ENCODE measurements around the gene TMEM234.

The TMEM234 gene

DNA sequence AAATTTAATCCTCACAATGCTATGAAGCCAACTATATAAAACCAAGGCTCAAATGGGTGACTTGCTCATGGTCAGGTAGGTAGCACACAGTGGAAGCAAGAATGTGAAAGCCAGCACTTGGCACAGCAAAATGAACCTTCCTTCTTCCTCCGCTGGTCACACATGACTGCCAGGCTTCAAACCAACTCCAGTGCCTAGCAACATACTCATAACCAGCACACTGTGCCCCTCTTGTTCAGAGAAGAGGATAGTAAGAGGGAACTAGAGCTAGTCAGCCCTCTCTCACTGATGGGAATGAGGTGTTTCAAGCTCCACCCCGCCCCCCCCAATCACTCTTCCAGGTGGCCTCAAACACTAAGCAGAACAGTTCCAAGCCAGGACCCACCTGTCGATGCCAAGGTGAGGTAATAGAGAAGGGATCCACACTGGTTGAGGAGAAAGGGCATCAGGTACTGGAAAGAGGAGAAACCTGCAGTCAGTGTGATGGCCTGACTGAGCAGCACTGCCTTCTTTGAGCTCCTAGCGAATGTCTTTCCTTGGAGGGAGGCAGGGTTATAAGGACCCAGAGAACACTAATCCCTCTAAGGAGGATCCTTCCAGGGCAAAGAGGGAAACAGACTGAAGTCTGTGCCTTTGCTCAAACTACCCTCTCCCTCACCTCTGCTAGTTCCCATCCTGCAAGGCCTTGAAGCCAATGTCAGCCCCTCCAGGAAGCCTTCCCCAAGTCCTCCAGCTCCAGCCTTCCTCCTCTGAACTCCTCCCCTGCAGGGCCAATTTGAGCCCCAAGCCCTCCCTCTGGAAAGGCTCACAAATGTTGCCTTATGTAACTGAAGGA is 1.2 kb downstream of the TMEM234 start:
- Mint-ChIP-seq H3K27me3 (no peaks in the 10 kb centered on the region), H3K9me3 (no peaks in the 10 kb centered on the region), H3K4me3 (peak overlapping the region; percentile 97), H3K27ac (peak overlapping the region; percentile 92), H3K4me1 (peaks cover 42% of the 10 kb centered on the region), H3K36me3 (peaks cover 34% of the 10 kb centered on the region)
- ATAC-seq, result peak; percentile 72

- Mint-ChIP-seq H3K4me1 (peaks cover 42% of the 10 kb centered on the region), H3K27ac (no peak overlapping the region), H3K9me3 (no peaks in the 10 kb centered on the region), H3K36me3 (peaks cover 36% of the 10 kb centered on the region), H3K4me3 (no peak overlapping the region), H3K27me3 (no peaks in the 10 kb centered on the region)
- ATAC-seq, result no peak
These were observed 3.1 kb downstream of the TMEM234 start for GRCh38 chr1:32219022-32219421.

GRCh38 chr1:32216566-32216965 is 5.6 kb downstream of the TMEM234 start:
- Mint-ChIP-seq H3K4me1 (peaks cover 40% of the 10 kb centered on the region), H3K9me3 (no peaks in the 10 kb centered on the region), H3K4me3 (no peak overlapping the region), H3K27me3 (no peaks in the 10 kb centered on the region), H3K36me3 (peaks cover 34% of the 10 kb centered on the region), H3K27ac (no peak overlapping the region)
- no peak for ATAC-seq

DNA sequence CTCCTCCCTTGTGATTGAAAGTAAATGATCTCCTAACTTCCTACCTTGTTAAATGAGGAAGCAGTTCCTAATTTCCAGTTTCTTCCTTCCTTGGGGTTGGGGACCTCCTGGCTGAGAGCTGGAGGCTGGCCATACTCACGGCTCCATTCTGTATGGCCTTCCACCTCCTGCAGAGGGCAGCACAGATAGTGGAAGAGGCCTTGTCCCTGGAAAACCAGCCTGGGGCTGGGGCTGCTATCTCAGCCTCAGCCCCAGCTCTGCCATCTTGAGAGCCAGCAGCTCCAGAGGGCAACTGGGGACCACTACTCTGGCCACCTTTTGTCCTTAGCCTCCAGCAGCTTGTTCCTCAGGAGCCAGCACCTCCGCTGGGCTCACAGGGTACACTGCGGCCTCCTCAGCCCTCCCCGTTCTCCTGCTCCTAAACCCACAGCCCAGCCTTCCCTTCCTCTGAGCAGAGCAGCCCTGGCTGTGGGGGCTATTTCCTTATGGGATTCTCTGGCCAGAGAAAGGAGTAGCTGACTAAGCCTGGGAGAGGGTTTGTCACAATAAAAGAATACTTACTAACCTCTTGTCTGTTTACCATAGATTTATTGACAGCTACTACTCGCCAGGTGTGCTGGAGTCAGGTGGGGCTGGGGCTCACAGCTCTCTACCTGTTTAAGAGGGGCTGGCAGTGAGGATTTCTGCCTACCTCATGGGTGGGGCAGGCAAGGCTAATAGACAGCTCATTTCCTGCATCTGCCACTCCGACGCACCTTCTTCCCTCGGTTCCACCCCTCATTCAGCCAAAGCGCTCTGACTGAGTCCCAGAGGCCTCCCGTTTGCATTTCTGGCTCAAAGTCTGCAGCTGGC is 6.3 kb downstream of the TMEM234 start:
- H3K36me3 Mint-ChIP-seq, result peaks cover 34% of the 10 kb centered on the region
- no peaks in the 10 kb centered on the region for H3K27me3 Mint-ChIP-seq
- ATAC-seq, result peak; percentile 78
- H3K9me3 Mint-ChIP-seq, result no peaks in the 10 kb centered on the region
- H3K4me1 Mint-ChIP-seq, result peaks cover 35% of the 10 kb centered on the region
- H3K4me3 Mint-ChIP-seq, result no peak overlapping the region
- no peak overlapping the region for H3K27ac Mint-ChIP-seq

DNA sequence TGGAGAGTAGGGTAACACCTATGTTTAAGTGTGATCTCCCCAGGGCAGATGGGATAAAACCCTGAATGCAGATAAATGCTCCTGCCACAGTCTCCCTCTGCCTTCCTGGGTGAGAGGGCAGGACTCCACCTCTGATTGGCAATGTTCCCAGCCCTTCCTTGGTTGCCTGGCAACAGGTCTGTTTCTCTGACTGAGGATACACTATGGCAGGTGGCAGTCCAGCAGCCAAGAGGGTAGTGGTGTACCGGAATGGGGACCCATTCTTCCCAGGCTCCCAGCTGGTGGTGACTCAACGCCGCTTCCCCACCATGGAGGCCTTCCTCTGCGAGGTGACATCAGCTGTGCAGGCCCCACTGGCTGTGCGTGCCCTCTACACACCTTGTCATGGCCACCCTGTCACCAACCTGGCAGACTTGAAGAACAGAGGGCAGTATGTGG is 13.2 kb downstream of the TMEM234 start, which contains the start of gene DCDC2B:
Gene DCDC2B, plus strand, starts transcription at position 199 of the 438 bp plus-strand sequence. Its CDS starts 5 bp downstream, at position 204.
- H3K4me1 Mint-ChIP-seq, result peaks cover 59% of the 10 kb centered on the region
- no peaks in the 10 kb centered on the region for H3K27me3 Mint-ChIP-seq
- no peak within 1 kb of the TSS for H3K4me3 Mint-ChIP-seq

DNA sequence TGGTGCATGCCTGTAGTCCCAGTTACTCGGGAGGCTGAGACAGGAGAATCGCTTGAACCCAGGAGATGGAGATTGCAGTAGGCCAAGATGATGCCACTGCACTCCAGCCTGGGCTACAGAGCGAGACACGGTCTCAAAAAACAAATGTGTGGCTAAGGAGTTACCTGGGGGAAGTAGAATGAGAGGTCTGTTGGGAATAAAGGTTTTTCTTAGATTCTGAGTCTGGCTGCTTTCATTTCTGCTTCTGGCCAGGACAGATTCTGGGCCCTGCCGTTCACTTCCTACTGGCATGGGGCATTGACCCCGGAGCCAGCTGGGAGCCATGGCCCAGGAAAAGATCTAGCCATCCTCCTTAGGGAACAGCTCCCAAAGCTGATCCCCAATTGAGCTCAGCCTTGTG is 13.7 kb downstream of the TMEM234 start:
- no peak overlapping the region for H3K27ac Mint-ChIP-seq
- peak; percentile 60 for ATAC-seq
- H3K4me1 Mint-ChIP-seq, result peaks cover 64% of the 10 kb centered on the region
- no peak overlapping the region for H3K4me3 Mint-ChIP-seq
- H3K36me3 Mint-ChIP-seq, result peaks cover 6% of the 10 kb centered on the region
- H3K27me3 Mint-ChIP-seq, result no peaks in the 10 kb centered on the region
- no peaks in the 10 kb centered on the region for H3K9me3 Mint-ChIP-seq

More for the DNA sequence above, 13.2 kb downstream of the TMEM234 start, which contains the start of gene DCDC2B:
- H3K36me3 Mint-ChIP-seq, result peaks cover 5% of the 10 kb centered on the region
- H3K9me3 Mint-ChIP-seq, result no peaks in the 10 kb centered on the region
- H3K27ac Mint-ChIP-seq, result peak within 1 kb of the TSS; percentile 52
- ATAC-seq, result no peak

DNA sequence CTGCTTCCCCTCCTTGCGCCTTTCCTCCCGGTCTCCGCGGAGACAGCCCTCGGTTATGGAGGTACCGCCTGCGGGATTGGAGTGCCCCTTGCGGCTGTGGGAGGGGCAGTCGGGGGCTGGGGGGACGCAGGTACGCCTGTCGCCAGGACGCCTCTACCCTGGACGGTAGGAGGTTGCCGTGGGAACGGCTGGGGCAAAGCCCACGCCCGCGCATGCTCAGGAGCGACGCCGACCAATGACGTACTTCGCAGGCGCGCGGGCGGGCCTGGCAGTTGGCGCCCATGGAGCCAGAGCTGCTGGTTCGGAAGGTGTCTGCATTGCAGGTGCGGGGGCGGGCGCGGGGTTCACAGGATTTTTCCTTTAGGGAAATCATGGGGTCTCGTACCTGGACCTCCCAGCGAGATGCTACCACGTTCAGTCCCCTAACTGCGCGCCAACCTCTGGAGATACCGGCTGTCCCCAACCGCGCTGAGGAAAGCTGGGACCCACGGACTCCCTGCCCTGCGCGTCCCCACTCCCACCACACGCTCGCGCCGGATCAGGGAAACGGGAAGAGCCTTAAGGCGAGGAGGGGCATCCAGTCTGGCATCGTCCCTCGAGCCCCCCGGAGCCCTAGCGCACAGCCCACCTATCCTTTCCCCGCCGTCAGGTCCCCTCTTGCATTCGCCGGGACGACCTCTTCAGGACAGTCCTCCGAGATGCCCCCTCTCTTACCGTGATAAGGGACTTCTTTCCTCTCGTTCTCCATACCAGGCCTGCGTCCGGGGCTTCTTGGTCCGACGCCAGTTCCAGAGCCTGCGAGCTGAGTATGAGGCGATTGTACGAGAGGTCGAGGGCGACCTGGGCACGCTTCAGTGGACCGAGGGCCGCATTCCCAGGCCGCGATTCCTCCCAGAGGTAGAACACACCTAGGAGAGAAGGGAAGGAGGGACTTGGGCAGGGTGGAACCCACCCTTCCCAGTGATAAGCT is 16.5 kb downstream of the TMEM234 start, which contains the start of gene IQCC:
Gene IQCC, plus strand, starts transcription at position 271 of the 970 bp plus-strand sequence. Its CDS starts 11 bp downstream, at position 282.
- Mint-ChIP-seq H3K27me3 (no peaks in the 10 kb centered on the region), H3K4me3 (peak within 1 kb of the TSS; percentile 87), H3K4me1 (peaks cover 76% of the 10 kb centered on the region), H3K36me3 (peaks cover 17% of the 10 kb centered on the region), H3K27ac (peak within 1 kb of the TSS; percentile 85), H3K9me3 (no peaks in the 10 kb centered on the region)
- ATAC-seq, result peak; percentile 75

- H3K4me1 Mint-ChIP-seq, result peaks cover 82% of the 10 kb centered on the region
- no peak overlapping the region for H3K27ac Mint-ChIP-seq
These were observed 17.2 kb downstream of the TMEM234 start for GRCh38 chr1:32204943-32205361.

DNA sequence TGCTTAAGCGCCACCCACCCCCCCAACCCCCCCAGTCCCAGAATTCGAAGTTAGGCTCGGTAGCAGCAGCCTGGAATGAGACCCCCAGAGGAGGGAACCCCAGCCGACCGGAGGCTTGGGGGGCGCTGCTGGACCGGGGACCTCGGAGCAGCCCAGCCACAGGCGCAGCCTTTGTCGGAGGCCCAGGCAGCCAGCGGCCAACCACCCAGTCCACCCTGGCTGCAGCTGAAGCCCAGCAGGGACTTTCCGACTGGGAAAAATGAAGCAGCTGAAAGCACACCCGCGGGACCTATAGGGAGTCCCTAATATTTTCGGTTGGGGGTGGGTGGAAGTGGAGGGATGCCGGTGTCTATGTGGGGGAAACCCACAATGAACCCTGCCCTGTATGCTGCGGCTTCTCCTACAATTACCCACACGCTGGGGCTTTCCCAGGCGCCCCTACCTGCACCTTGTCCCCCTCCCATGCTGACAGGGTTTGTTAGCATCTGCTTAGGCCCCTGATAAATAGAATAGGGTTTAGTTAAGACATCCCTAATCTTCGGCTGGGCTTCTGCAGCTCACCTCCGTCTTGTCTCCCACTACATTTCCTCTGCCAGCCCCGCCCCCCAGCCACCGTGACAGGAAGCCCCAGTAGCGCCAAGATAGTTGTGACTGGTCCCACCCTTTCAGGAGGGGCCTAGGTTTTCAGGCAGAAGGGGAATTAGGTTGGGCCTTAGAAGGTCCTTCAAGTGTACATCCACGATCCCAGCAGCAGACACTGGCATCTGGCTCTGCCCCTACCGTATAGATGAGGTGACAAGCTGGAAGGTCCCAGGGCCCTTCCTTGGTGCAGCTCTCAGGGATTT is 20.9 kb downstream of the TMEM234 start:
- Mint-ChIP-seq H3K36me3 (peaks cover 40% of the 10 kb centered on the region), H3K4me1 (peaks cover 83% of the 10 kb centered on the region), H3K27ac (peak overlapping the region; percentile 91), H3K9me3 (no peaks in the 10 kb centered on the region), H3K27me3 (no peaks in the 10 kb centered on the region), H3K4me3 (peak overlapping the region; percentile 92)
- ATAC-seq, result peak; percentile 78

More at GRCh38 chr1:32204943-32205361, 17.2 kb downstream of the TMEM234 start:
- Mint-ChIP-seq H3K9me3 (no peaks in the 10 kb centered on the region), H3K36me3 (peaks cover 17% of the 10 kb centered on the region), H3K27me3 (no peaks in the 10 kb centered on the region), H3K4me3 (peak overlapping the region; percentile 87)
- ATAC-seq, result no peak

DNA sequence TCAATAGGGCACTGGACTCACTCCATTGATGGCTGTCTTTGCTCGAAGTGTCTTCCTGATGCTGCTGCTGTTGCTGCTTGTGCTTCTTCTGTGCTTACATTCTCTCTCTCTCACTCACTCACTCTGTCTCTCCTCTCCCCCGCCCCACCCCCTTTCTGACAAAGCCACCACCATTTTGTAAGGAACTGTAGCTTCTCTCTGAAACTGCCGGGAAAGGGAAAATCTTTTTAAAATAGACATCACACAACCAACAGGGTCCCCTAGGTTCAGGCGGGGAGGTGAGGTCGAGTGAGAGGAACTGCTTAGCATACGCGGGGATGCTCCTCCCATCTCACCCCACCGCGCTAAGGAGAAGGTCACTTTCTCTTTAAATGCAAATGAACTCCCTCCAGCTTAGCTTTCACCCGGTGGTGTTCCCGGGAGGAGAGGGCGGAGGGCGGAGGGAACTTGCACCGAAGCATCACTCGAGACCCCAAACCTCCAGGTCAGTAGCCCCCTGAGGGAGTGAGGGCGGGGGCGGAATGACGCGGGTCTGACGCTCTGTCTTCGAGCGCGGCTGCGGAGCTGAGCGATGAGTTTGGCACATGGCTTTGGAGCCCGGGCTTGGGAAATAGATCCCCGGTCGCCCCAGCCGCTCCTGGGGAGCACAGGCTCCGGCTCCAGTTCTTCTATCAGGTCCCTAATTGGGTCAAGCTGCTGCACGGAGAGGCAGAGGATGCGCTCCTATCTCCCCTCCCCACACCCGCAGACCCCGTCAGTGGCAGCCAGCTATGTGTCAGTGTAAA is 21.7 kb downstream of the TMEM234 start, which contains the start of gene CCDC28B:
Gene CCDC28B, plus strand, starts transcription at position 370 of the 785 bp plus-strand sequence. CDS start 1,341 bp downstream, outside the sequence.
- H3K9me3 Mint-ChIP-seq, result no peaks in the 10 kb centered on the region
- H3K4me1 Mint-ChIP-seq, result peaks cover 82% of the 10 kb centered on the region
- peak within 1 kb of the TSS; percentile 92 for H3K4me3 Mint-ChIP-seq
- peaks cover 46% of the 10 kb centered on the region for H3K36me3 Mint-ChIP-seq
- peak; percentile 71 for ATAC-seq
- peak within 1 kb of the TSS; percentile 91 for H3K27ac Mint-ChIP-seq
- no peaks in the 10 kb centered on the region for H3K27me3 Mint-ChIP-seq

DNA sequence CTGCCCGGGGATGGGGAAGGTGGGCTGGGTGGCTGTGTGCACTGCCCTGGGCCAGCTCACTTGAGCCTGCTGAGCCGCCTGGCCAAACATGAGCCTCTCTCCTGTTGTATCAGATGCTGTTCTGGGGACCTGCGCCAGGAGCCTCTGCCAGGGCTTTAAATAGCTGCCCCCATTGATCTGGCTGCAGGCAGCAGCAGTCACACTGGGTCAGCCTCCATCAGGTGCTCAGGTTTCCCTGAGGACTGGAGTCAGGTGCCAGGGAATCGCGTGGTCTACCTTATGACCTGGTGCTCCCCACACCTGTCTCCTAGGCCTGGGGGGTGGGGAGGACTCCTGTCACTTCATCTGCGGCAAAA is 22.5 kb downstream of the TMEM234 start:
- Mint-ChIP-seq H3K9me3 (no peaks in the 10 kb centered on the region), H3K4me1 (peaks cover 80% of the 10 kb centered on the region), H3K4me3 (peak overlapping the region; percentile 92), H3K27ac (peak overlapping the region; percentile 91), H3K36me3 (peaks cover 54% of the 10 kb centered on the region), H3K27me3 (no peaks in the 10 kb centered on the region)
- no peak for ATAC-seq

DNA sequence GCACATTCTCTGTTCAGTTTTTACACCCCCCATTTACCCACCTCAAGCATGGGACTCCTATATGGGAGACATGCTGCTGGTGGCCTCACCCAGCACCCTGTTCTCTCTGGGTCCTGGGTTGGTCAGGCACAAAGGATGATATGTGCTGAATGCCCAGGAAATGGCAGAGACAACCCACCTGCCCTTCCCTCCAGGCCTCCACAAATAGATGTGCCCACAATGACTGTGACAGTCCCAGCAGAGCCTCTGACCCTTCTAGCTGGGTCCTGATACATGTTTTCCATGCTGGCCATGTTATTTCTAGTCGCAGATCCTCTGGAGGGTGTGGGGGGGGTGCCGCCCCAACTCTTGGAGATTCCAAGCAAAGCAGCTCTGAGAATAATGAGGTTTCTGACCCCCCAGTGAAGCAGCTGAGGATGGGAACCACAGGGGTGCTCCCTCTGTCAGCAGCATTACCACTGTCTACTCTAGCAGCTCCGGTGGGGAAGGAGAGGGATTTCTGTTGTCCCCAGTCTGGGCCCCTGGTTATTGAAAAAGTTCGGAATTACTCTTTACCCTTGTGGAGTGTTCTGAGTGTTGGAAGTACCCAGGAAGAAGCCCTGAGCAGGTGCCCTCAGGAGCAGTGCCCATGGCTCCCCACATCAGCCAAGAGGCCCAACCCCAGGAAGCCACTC is 23.0 kb downstream of the TMEM234 start:
- peak overlapping the region; percentile 75 for H3K27ac Mint-ChIP-seq
- H3K4me1 Mint-ChIP-seq, result peaks cover 75% of the 10 kb centered on the region
- no peaks in the 10 kb centered on the region for H3K27me3 Mint-ChIP-seq
- no peak for ATAC-seq
- peak overlapping the region; percentile 92 for H3K4me3 Mint-ChIP-seq
- no peaks in the 10 kb centered on the region for H3K9me3 Mint-ChIP-seq
- H3K36me3 Mint-ChIP-seq, result peaks cover 57% of the 10 kb centered on the region

All from stimulated activated memory B cell treated with anti-CD40 and anti-IgM and Interleukin-4, amounts not matched to agents 10 μg/mL and 1 μg/mL and 100 μg/mL, for 72 hours (primary cell).